RWPE2 (cell line): ENCODE measurements around the gene EPB41.

ENCODE experiments used
- ATAC-seq: fragments of 200-7000 bp; cut with Tn5 transposase; 3 replicates; pipeline ENCODE4 v1.9.1; 2021; ENCODE audit warnings: low read depth
- DNase-seq: peaks from one replicate; pipeline ENCODE4 v3.0.0-alpha.2; 2020; ENCODE audit warnings: low spot score
- H3K27ac ChIP-seq: fragments of 450-650 bp; 2 replicates; pipeline ENCODE4 v1.5.1; 2017; ENCODE audit warnings: mild to moderate bottlenecking; ENCODE audit not compliant: poor library complexity, severe bottlenecking
- H3K27me3 ChIP-seq: fragments of 250-450 bp; sonication (Bioruptor Pico); 2 replicates; pipeline ENCODE4 v1.5.1; 2021; ENCODE audit warnings: mild to moderate bottlenecking, moderate library complexity; ENCODE audit not compliant: insufficient read depth, poor library complexity, severe bottlenecking
- H3K36me3 ChIP-seq: fragments of 250-450 bp; sonication (Bioruptor Pico); 2 replicates; pipeline ENCODE4 v1.5.1; 2020; ENCODE audit warnings: low read depth, mild to moderate bottlenecking, moderate library complexity
- H3K4me1 ChIP-seq: fragments of 250-450 bp; sonication (Bioruptor Pico); 2 replicates; pipeline ENCODE4 v1.5.1; 2021; ENCODE audit warnings: mild to moderate bottlenecking, moderate library complexity; ENCODE audit not compliant: insufficient read depth, poor library complexity, severe bottlenecking
- H3K4me3 ChIP-seq: fragments of 250-450 bp; sonication (Bioruptor Pico); 2 replicates; pipeline ENCODE4 v1.5.1; 2021; ENCODE audit warnings: mild to moderate bottlenecking, moderate library complexity; ENCODE audit not compliant: severe bottlenecking
- H3K9me3 ChIP-seq: fragments of 250-450 bp; sonication (Bioruptor Pico); 2 replicates; pipeline ENCODE4 v1.5.1; 2021; ENCODE audit warnings: mild to moderate bottlenecking, moderate library complexity; ENCODE audit not compliant: severe bottlenecking
- CTCF ChIP-seq: fragments of 450-650 bp; IDR thresholded peaks from one replicate; pipeline ENCODE4 v1.5.1; 2017; ENCODE audit warnings: mild to moderate bottlenecking, moderate library complexity; ENCODE audit not compliant: poor library complexity, severe bottlenecking

Gene EPB41

DNA sequence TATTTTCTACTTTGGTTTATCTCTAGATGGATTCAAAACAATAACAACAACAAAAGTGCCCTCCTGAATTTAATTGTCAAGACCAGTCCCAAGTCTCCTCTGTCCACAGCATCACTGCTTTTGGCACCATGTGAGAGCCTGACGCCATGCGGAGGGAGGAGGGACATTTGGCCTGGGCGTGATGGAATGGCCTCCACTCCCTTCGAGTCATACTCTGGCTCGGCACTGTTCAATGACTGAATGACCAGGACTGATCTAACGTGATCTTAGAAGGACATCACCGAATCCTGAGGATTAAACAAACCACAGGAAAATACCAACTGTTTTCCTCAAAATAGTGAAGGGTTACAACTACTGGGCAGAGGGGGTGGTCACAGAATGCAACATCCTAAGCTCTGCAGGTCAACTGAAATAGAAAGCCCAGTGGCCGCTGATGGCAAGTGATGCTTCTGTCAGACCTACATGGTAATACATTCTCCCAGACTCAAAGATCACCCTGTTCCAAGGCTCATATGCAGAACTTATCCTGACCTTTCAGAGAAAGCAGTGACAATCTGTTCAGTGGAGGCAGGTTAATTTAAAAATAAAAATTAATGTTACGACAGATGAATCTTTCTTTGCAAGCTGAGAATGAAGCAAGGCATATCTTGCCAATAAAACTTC, 248.2 kb downstream of the EPB41 start:
- no peak for ATAC-seq

GRCh38 chr1:29164588-29164987, 250.2 kb downstream of the EPB41 start:
- Histone ChIP-seq H3K4me1 (no peaks in the 10 kb centered on the region), H3K9me3 (no peaks in the 10 kb centered on the region), H3K27me3 (no peaks in the 10 kb centered on the region), H3K27ac (no peak overlapping the region), H3K4me3 (no peak overlapping the region), H3K36me3 (peaks cover 98% of the 10 kb centered on the region)
- TF ChIP-seq CTCF: no peak
- DNase-seq: no peak
- no peak for ATAC-seq

More for the DNA sequence above, 248.2 kb downstream of the EPB41 start:
- DNase-seq: no peak
- Histone ChIP-seq H3K27me3 (no peaks in the 10 kb centered on the region), H3K36me3 (peaks cover 99% of the 10 kb centered on the region), H3K9me3 (no peaks in the 10 kb centered on the region), H3K4me3 (no peak overlapping the region), H3K4me1 (no peaks in the 10 kb centered on the region), H3K27ac (no peak overlapping the region)
- no peak for TF ChIP-seq CTCF

- DNase-seq (no peak), ATAC-seq (no peak)
- no peaks in the 10 kb centered on the region for H3K4me1 ChIP-seq
- H3K27ac ChIP-seq: no peak overlapping the region
- no peaks in the 10 kb centered on the region for H3K27me3 ChIP-seq
- TF ChIP-seq CTCF: no peak
- no peak overlapping the region for H3K4me3 ChIP-seq
- H3K36me3 ChIP-seq: peaks cover 96% of the 10 kb centered on the region
- H3K9me3 ChIP-seq: no peaks in the 10 kb centered on the region
These were observed 252.0 kb downstream of the EPB41 start for GRCh38 chr1:29166291-29166878.

- Histone ChIP-seq H3K9me3 (no peaks in the 10 kb centered on the region), H3K4me3 (no peak overlapping the region), H3K27ac (no peak overlapping the region), H3K27me3 (no peaks in the 10 kb centered on the region), H3K4me1 (no peaks in the 10 kb centered on the region), H3K36me3 (peaks cover 96% of the 10 kb centered on the region)
- ATAC-seq: no peak
- TF ChIP-seq CTCF: no peak
- DNase-seq: no peak
These were observed 253.5 kb downstream of the EPB41 start for GRCh38 chr1:29167904-29168303.
